ENCODE data around the gene ZNF503.

Gene ZNF503

DNA sequence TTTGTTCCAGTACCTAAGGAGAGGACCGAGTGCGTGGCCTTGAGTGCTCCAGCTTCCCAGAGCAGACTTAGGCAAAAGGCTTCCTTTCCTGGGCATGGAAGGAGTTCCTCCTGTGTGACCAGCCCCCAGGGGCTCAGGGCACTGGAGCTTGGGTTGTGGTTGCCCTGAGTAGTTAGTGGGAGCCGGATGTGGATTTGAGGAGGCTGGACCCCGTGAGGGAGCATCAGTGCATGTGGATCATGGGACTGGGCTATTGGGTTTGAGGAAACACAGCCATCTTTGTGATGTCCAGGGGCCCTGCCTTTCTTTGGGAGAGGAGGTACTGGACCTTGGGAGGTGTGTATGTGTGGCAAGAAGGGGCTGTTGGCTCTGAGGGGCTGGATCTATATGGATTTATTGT lies 38.2 kb upstream of the ZNF503 start:
- Mint-ChIP-seq H3K9me3 (peaks cover 20% of the 10 kb centered on the region), H3K27ac (ENCODE audit: low read depth) (no peak overlapping the region), H3K27me3 (peaks cover 68% of the 10 kb centered on the region), H3K36me3 (ENCODE audit: insufficient read depth) (no peaks in the 10 kb centered on the region), H3K4me1 (no peaks in the 10 kb centered on the region), H3K4me3 (no peak overlapping the region)
- no peak for DNase-seq (ENCODE audit: low spot score in 2 of 2)
- no peak for ATAC-seq (replicated peaks; ENCODE audit: extremely low read depth, poor library complexity, severe bottlenecking)

DNA sequence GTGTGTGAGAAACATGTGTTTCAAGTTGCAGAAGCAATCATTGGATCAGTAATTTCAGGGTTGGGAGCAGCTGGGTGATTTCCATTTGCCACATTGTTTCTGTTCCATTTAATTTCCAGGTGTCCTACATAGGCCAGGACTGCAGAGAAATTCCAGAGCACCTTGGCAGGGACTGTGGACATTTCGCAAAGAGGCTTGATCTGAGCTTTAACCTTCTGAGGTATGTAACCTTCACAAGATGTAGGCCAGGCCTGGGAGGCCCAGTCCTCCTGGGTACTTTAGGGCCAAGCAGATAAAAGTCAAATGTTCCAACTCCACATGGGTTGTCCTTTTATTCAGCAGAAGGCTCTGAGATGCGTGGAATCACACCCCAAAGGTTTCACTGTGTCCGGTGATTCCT lies 36.7 kb upstream of the ZNF503 start:
- Mint-ChIP-seq H3K36me3 (ENCODE audit: insufficient read depth) (peaks cover 3% of the 10 kb centered on the region), H3K27ac (ENCODE audit: low read depth) (no peak overlapping the region), H3K9me3 (peaks cover 10% of the 10 kb centered on the region), H3K27me3 (peaks cover 83% of the 10 kb centered on the region), H3K4me1 (no peaks in the 10 kb centered on the region), H3K4me3 (no peak overlapping the region)
- no peak for DNase-seq (ENCODE audit: low spot score in 2 of 2)
- no peak for ATAC-seq (replicated peaks; ENCODE audit: extremely low read depth, poor library complexity, severe bottlenecking)

DNA sequence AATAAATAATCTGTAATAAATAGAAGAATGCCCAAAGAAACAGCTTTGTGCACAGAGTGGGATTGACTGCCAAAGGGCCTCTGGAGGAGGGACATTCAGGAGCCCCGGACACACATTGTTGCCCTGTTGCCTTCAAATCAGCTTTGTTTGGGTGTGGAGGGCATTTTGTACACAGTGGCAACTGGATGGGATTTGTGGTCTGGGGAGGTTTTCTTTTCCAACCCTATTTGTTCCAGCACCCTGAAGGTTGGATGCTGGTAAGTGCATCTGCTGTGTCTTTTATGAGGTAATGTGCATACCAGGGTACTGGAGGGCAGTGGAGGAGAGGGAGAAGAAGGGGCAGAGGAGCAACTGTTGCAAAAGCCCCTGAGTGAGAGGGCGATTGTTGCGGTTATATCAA lies 36.1 kb upstream of the ZNF503 start:
- Mint-ChIP-seq H3K4me1 (no peaks in the 10 kb centered on the region), H3K27me3 (peaks cover 84% of the 10 kb centered on the region), H3K4me3 (no peak overlapping the region), H3K9me3 (peaks cover 6% of the 10 kb centered on the region), H3K36me3 (ENCODE audit: insufficient read depth) (peaks cover 3% of the 10 kb centered on the region), H3K27ac (ENCODE audit: low read depth) (no peak overlapping the region)
- DNase-seq (ENCODE audit: low spot score in 2 of 2) (no peak), ATAC-seq (replicated peaks; ENCODE audit: extremely low read depth, poor library complexity, severe bottlenecking) (no peak)

DNA sequence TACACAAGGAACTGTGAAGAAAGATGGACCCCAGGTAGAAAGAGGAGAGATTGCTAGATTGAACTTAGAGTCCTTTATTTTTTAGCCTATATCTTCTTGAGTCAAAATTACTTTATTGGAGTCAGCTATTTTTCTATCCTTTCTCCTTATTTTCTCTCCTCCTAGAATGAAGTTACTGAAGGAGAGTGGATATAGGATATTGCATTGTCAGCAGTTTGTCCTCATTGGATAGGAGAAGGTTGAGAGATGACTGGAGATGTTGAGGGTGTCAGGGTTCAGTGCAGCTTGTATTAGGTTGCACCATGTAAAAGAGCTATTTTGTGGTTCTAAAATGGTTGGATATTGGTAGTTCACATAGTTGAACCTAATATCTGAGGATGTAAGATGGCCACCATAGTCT lies 35.3 kb upstream of the ZNF503 start:
- Mint-ChIP-seq H3K36me3 (ENCODE audit: insufficient read depth) (peaks cover 3% of the 10 kb centered on the region), H3K4me3 (no peak overlapping the region), H3K4me1 (no peaks in the 10 kb centered on the region), H3K9me3 (no peaks in the 10 kb centered on the region), H3K27me3 (peaks cover 84% of the 10 kb centered on the region), H3K27ac (ENCODE audit: low read depth) (no peak overlapping the region)
- DNase-seq (ENCODE audit: low spot score in 2 of 2), result no peak
- no peak for ATAC-seq (replicated peaks; ENCODE audit: extremely low read depth, poor library complexity, severe bottlenecking)

DNA sequence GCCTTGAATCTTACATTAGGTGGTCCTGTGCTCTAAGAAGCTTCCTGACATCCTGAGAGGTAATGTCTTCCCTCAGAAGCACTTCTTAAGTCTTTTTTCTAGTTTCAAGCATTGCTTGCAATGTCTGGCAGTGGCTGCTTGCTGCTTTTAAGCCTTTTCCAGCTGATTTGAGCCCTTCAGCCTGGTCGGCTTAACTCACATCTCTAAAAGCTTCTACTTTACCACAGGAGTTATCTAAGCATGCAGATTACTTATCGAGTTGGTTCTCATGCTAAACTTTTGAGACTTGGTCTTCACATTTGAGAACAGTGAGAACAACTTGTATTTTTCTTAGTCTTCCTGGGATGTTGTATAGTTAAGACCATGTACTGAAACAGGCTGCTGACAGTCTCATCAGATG lies 33.7 kb upstream of the ZNF503 start:
- H3K36me3 Mint-ChIP-seq (ENCODE audit: insufficient read depth), result peaks cover 4% of the 10 kb centered on the region
- no peak overlapping the region for H3K27ac Mint-ChIP-seq (ENCODE audit: low read depth)
- H3K4me3 Mint-ChIP-seq, result no peak overlapping the region
- no peaks in the 10 kb centered on the region for H3K4me1 Mint-ChIP-seq
- ATAC-seq (replicated peaks; ENCODE audit: extremely low read depth, poor library complexity, severe bottlenecking), result no peak
- H3K9me3 Mint-ChIP-seq, result no peaks in the 10 kb centered on the region
- DNase-seq (ENCODE audit: low spot score in 2 of 2), result no peak
- peaks cover 80% of the 10 kb centered on the region for H3K27me3 Mint-ChIP-seq

DNA sequence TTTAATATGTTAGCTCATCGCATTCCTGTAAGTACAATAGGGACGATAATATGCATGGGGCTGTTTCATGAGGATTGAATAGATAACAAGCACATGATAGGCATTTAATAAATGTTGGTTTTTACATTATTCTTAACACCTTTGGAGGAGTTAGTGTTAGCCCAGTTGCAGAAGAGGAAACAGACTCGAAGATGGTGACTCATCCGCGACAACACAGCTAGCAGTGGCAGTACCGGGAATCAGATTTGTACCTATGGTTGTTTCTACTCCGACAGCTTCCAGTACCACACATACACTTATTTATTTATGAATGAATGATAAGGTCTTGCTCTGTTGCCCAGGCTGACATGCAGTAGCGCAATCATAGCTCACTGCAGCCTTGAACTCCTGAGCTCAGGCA lies 32.7 kb upstream of the ZNF503 start:
- Mint-ChIP-seq H3K36me3 (ENCODE audit: insufficient read depth) (peaks cover 4% of the 10 kb centered on the region), H3K9me3 (no peaks in the 10 kb centered on the region), H3K27ac (ENCODE audit: low read depth) (no peak overlapping the region), H3K4me1 (no peaks in the 10 kb centered on the region), H3K4me3 (no peak overlapping the region), H3K27me3 (peaks cover 80% of the 10 kb centered on the region)
- no peak for ATAC-seq (replicated peaks; ENCODE audit: extremely low read depth, poor library complexity, severe bottlenecking)
- no peak for DNase-seq (ENCODE audit: low spot score in 2 of 2)

DNA sequence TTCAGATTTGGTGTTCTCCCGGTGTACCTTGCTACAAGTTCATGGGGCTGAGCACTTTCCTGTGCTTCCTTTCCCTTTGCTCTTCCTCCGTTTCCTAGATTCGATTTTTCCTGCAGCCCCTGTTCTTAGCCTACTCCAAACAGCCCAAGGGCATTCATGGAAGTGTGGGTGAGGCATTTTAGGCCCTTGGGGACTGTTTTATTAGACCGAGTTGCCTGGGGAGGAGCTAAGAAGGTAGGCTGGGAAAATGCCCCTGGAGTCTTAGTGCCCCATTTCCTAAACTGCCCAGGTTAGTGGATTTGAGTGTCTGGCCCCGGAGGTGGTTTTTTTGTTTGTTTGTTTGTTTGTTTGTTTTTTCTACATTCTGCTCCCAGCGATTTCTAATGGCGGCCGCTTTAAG lies 31.7 kb upstream of the ZNF503 start:
- peaks cover 85% of the 10 kb centered on the region for H3K27me3 Mint-ChIP-seq

DNA sequence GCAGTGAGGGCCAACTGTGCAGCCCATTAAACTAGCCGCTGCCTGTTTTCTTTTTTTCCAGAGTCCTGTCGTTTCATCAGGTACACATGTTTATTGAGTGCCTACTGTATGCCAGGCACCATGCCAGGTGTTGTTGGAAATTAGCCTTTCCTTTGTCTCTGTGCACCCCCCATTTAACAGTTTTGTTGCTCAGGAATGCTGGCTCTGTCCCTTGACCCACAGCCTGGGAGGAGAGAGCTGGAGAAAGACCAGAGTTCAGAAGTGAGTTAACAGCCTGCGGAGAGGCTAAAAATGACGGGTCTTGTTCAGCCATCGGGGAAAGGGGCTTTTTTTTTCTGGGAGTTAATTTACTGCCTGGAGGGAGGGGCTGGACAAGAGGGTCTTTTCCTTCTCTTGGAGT lies 31.2 kb upstream of the ZNF503 start:
- peaks cover 87% of the 10 kb centered on the region for H3K27me3 Mint-ChIP-seq
- no peak overlapping the region for H3K4me3 Mint-ChIP-seq
- no peak overlapping the region for H3K27ac Mint-ChIP-seq (ENCODE audit: low read depth)
- ATAC-seq (replicated peaks; ENCODE audit: extremely low read depth, poor library complexity, severe bottlenecking) (no peak), DNase-seq (ENCODE audit: low spot score in 2 of 2) (no peak)
- H3K4me1 Mint-ChIP-seq, result no peaks in the 10 kb centered on the region
- H3K36me3 Mint-ChIP-seq (ENCODE audit: insufficient read depth), result peaks cover 6% of the 10 kb centered on the region
- no peaks in the 10 kb centered on the region for H3K9me3 Mint-ChIP-seq

More for the DNA sequence above, 31.7 kb upstream of the ZNF503 start:
- no peak overlapping the region for H3K27ac Mint-ChIP-seq (ENCODE audit: low read depth)
- DNase-seq (ENCODE audit: low spot score in 2 of 2), result no peak
- H3K4me1 Mint-ChIP-seq, result no peaks in the 10 kb centered on the region
- H3K9me3 Mint-ChIP-seq, result no peaks in the 10 kb centered on the region
- H3K36me3 Mint-ChIP-seq (ENCODE audit: insufficient read depth), result peaks cover 6% of the 10 kb centered on the region
- H3K4me3 Mint-ChIP-seq, result no peak overlapping the region
- ATAC-seq (replicated peaks; ENCODE audit: extremely low read depth, poor library complexity, severe bottlenecking), result no peak

DNA sequence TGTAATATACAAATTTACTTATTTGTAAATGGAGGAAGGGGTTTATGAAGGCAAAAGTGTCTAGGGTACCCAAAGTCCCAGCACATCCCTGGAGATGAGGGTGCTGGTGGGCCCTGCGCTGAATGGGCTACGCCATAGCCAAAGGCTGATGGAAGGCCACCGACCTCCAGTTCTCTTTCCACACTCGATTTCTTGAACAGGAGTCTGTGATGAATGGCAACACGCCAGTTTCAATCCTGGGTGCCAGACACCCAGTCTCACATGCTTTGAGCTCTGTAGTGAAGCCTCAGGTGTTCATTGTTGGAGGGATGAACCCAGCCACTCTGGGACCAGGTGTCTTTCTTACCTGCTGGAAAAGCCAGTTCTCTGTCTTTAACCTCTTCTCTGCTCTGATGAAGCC lies 30.6 kb upstream of the ZNF503 start:
- H3K9me3 Mint-ChIP-seq, result no peaks in the 10 kb centered on the region
- ATAC-seq (replicated peaks; ENCODE audit: extremely low read depth, poor library complexity, severe bottlenecking) (no peak), DNase-seq (ENCODE audit: low spot score in 2 of 2) (no peak)
- H3K36me3 Mint-ChIP-seq (ENCODE audit: insufficient read depth), result peaks cover 6% of the 10 kb centered on the region
- H3K27ac Mint-ChIP-seq (ENCODE audit: low read depth), result no peak overlapping the region
- peaks cover 82% of the 10 kb centered on the region for H3K27me3 Mint-ChIP-seq
- H3K4me3 Mint-ChIP-seq, result peak overlapping the region; percentile 29
- H3K4me1 Mint-ChIP-seq, result no peaks in the 10 kb centered on the region

DNA sequence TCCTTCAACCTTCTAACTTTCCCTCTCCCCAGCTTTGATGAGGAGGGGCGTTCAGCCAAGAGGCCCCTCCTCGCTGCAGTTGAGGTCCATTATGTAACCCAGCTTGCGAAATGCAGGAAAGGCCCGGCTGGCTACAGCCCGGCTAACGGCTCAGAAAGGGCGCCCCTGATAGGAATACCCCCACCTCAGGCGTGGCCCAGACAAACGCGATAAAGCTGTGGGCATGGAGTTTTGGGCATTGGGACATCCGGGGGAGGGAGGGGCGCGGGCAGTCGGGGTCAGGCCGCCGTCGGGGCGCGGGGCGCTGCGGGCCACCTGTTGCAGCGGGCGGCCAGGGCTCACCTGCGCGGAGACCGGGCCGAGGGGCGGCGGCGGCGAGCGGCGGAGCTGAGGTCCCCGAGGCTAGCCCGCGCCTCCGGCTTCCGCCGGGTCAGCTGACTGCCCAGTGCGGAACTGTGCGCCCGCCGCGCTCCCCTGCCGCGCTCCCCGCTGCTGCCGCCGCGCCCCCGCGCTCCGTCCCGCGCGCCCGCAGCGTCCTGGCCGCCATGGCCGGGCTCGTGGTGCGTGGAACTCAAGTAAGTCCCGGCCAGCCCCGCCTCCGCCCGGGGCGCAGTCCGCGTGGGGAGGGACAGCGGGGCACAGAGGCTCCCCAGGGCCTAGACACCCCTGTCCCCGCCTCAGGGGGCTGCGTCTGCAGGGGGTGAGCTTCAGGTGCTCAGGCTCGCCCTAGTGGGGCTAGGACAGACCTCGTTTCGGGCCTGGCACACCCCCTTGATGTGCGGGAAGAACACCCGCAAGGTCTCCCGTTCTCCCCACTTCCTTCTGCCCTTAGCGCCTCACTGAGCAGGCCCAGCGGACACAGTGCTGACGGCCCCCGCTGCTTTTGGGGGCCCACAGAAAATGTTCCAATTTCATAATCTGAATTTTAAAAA lies 29.9 kb upstream of the ZNF503 start, which contains the start of gene LRMDA:
Gene LRMDA (plus strand): TSS at position 445 of the 932 bp plus-strand sequence.
- peaks cover 75% of the 10 kb centered on the region for H3K27me3 Mint-ChIP-seq
- DNase-seq (ENCODE audit: low spot score in 2 of 2) (no peak), ATAC-seq (replicated peaks; ENCODE audit: extremely low read depth, poor library complexity, severe bottlenecking) (peak; percentile 24)
- peak within 1 kb of the TSS; percentile 29 for H3K4me3 Mint-ChIP-seq
- H3K27ac Mint-ChIP-seq (ENCODE audit: low read depth), result no peak within 1 kb of the TSS
- no peaks in the 10 kb centered on the region for H3K4me1 Mint-ChIP-seq
- peaks cover 6% of the 10 kb centered on the region for H3K36me3 Mint-ChIP-seq (ENCODE audit: insufficient read depth)
- no peaks in the 10 kb centered on the region for H3K9me3 Mint-ChIP-seq

DNA sequence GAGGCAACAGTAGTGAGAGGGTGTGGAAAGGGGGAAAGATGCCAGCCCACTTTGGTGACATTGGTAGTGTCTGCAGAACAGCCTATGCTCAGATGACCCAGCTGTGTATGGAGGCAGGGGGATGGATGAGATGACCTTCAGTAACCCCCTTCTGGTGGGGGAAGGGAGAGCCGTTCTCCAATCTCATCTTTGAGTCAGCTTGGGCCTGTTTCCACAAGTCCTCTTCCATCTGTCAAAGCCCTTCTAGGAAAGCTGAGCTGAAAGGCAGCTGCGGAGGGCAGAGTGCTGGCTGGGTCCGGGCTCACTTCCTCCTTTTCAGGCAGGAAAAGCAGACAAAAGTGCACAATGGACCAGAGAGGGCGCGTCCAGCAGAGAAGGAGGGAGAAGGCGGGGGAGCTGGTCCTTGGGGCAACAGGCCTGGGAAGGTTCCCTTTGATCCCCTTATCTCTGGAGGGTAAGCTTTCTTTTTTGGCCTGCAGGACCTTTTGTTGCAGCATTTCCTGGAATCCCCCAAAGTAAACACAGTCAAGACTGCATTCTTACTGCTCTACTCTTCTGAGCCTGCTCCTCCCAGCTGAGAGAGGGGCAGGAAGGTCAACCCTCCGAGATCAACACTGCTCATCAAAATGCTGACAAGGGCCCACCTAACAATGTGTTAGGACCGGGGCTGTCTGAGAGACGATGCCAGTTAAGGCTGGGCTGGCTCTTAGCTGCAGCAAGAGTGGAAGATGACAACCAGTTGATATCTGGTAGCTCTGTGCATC lies 28.6 kb upstream of the ZNF503 start:
- Mint-ChIP-seq H3K27me3 (peaks cover 65% of the 10 kb centered on the region), H3K4me3 (no peak overlapping the region), H3K4me1 (no peaks in the 10 kb centered on the region), H3K9me3 (no peaks in the 10 kb centered on the region), H3K27ac (ENCODE audit: low read depth) (no peak overlapping the region), H3K36me3 (ENCODE audit: insufficient read depth) (peaks cover 6% of the 10 kb centered on the region)
- ATAC-seq (replicated peaks; ENCODE audit: extremely low read depth, poor library complexity, severe bottlenecking) (no peak), DNase-seq (ENCODE audit: low spot score in 2 of 2) (no peak)

DNA sequence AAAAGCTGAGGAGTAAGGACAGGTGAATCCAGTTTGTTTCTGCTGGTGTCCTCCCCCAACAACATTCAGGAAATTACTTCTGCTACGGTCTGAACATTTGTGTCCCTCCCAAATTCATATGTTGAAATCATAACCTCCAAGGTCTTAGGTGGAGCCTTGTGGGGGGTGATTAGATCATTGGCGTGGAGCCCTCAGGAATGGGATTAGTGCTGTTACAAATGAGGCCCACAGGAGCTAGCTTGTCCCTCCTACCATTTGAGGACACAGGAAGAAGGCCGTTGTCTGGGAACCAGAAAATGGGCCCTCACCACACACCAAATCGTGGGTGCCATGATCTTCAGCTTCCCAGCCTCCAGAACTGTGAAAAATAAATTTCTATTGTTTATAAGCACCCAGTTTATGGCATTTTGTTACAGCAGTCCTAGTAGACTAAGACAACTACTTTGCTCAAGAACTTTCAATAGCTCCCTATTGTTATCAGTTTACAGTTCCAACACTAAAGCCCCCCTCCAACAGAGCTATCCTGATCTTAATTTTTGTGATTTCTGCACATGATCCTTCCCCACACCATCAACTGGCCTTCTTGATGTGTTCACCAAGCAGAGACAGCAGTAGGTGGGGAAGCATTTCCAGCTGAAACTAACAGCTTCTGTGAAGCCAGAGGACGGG lies 27.7 kb upstream of the ZNF503 start:
- H3K4me1 Mint-ChIP-seq, result no peaks in the 10 kb centered on the region
- H3K4me3 Mint-ChIP-seq, result no peak overlapping the region

More for the DNA sequence above, 27.7 kb upstream of the ZNF503 start:
- Mint-ChIP-seq H3K27ac (ENCODE audit: low read depth) (no peak overlapping the region), H3K36me3 (ENCODE audit: insufficient read depth) (peaks cover 6% of the 10 kb centered on the region), H3K27me3 (peaks cover 56% of the 10 kb centered on the region), H3K9me3 (no peaks in the 10 kb centered on the region)
- DNase-seq (ENCODE audit: low spot score in 2 of 2), result no peak
- ATAC-seq (replicated peaks; ENCODE audit: extremely low read depth, poor library complexity, severe bottlenecking), result no peak
